HK-2 (cell line): Measurements from ENCODE around the gene CLEC5A.
A peak's percentile ranks its signal among the peaks of the same experiment; 100 is the strongest.
"Not testable (repeated sequence)": the region's sequence is repeated elsewhere in the genome, so short reads cannot be mapped to it uniquely, and the experiment has no call there.

Experiments used
- DNase-seq: peaks from one replicate; pipeline ENCODE4 v3.0.0-alpha.2; 2018; ENCODE audit not compliant: unreplicated experiment

The CLEC5A gene

GRCh38 chr7:141946796-141947195 lies at the start of gene CLEC5A:
Gene CLEC5A, minus strand, starts transcription at chr7:141946974. Its CDS starts 682 bp downstream, at chr7:141946292.
- DNase-seq, result no peak

GRCh38 chr7:141993354-141993753 lies 46.6 kb upstream of the CLEC5A start:
- DNase-seq, result no peak

- no peak for DNase-seq
These were observed 45.9 kb upstream of the CLEC5A start for GRCh38 chr7:141992688-141993087.

- DNase-seq, result no peak
These were observed 45.4 kb upstream of the CLEC5A start for GRCh38 chr7:141992156-141992555.

GRCh38 chr7:141991140-141991539 lies 44.4 kb upstream of the CLEC5A start:
- DNase-seq, result no peak

GRCh38 chr7:141990011-141990725 lies 43.4 kb upstream of the CLEC5A start:
- no peak for DNase-seq

GRCh38 chr7:141987803-141988202 lies 41.0 kb upstream of the CLEC5A start:
- DNase-seq, result not testable (repeated sequence)

- no peak for DNase-seq
These were observed 40.1 kb upstream of the CLEC5A start for GRCh38 chr7:141986923-141987322.

- DNase-seq, result not testable (repeated sequence)
These were observed 39.2 kb upstream of the CLEC5A start for GRCh38 chr7:141985926-141986325.

GRCh38 chr7:141979568-141979967 lies 32.8 kb upstream of the CLEC5A start:
- no peak for DNase-seq

GRCh38 chr7:141978351-141978750 lies 31.6 kb upstream of the CLEC5A start:
- no peak for DNase-seq

- DNase-seq, result no peak
These were observed 29.9 kb upstream of the CLEC5A start for GRCh38 chr7:141976524-141977245.

GRCh38 chr7:141975806-141976523 lies 29.2 kb upstream of the CLEC5A start:
- DNase-seq, result peak; percentile 76

GRCh38 chr7:141974831-141975230 lies 28.1 kb upstream of the CLEC5A start:
- DNase-seq, result no peak

- DNase-seq, result no peak
These were observed 26.9 kb upstream of the CLEC5A start, which contains the start of gene TAS2R38 for GRCh38 chr7:141973673-141974072. Gene TAS2R38, minus strand, starts transcription at chr7:141973773. Its CDS starts 84 bp downstream, at chr7:141973689.

- DNase-seq, result no peak
These were observed 14.1 kb upstream of the CLEC5A start for GRCh38 chr7:141960687-141961422.

- DNase-seq, result no peak
These were observed 9.3 kb upstream of the CLEC5A start for GRCh38 chr7:141956084-141956483.

- no peak for DNase-seq
These were observed 7.6 kb upstream of the CLEC5A start for GRCh38 chr7:141954334-141954733.

- no peak for DNase-seq
These were observed 5.7 kb upstream of the CLEC5A start for GRCh38 chr7:141952461-141952860.

GRCh38 chr7:141950806-141951205 lies 4.0 kb upstream of the CLEC5A start:
- no peak for DNase-seq

GRCh38 chr7:141949911-141950310 lies 3.1 kb upstream of the CLEC5A start:
- DNase-seq, result no peak

GRCh38 chr7:141949451-141949850 lies 2.7 kb upstream of the CLEC5A start:
- no peak for DNase-seq
